ENCODE data around the gene KCNQ1OT1.

GRCh38 chr11:2703363-2704141, 3.8 kb upstream of the KCNQ1OT1 start:
- TF ChIP-seq CTCF (IDR thresholded peaks at IDR 0.05), result no peak
- no peak for TF ChIP-seq EZH2phosphoT487 (IDR thresholded peaks at IDR 0.05)
- no peak for TF ChIP-seq EZH2 (IDR thresholded peaks at IDR 0.05)
